IMR-90 (cell line): ENCODE results near the gene USP53.

Source experiments
- BHLHE40 ChIP-seq: fragments of 150-350 bp; IDR thresholded peaks from 2 replicates; pipeline ENCODE4 v1.6.1; 2016; ENCODE audit warnings: mild to moderate bottlenecking, low read depth, low read length
- CTCF ChIP-seq: conservative IDR thresholded peaks from 2 replicates; pipeline ENCODE4 v1.5.1; 2012; ENCODE audit warnings: mild to moderate bottlenecking, low read depth, low read length, improper control_type of control experiment
- MAZ ChIP-seq: IDR thresholded peaks from 2 replicates; pipeline ENCODE4 v1.6.1; 2012; ENCODE audit warnings: low read depth, mild to moderate bottlenecking, low read length, improper control_type of control experiment, moderate library complexity, borderline replicate concordance
- NFE2L2 ChIP-seq: fragments of 150-350 bp; IDR thresholded peaks from 2 replicates; pipeline ENCODE4 v1.6.1; 2016; ENCODE audit warnings: low read depth, mild to moderate bottlenecking, low read length
- POLR2A ChIP-seq: IDR thresholded peaks from 2 replicates; pipeline ENCODE4 v1.6.1; 2012; ENCODE audit warnings: mild to moderate bottlenecking, low read depth, low read length
- RCOR1 ChIP-seq: IDR thresholded peaks from 2 replicates; pipeline ENCODE4 v1.6.1; 2012; ENCODE audit warnings: mild to moderate bottlenecking, low read length, improper control_type of control experiment; ENCODE audit not compliant: insufficient replicate concordance
- RFX5 ChIP-seq: IDR thresholded peaks from 2 replicates; pipeline ENCODE4 v1.8.0; 2012; ENCODE audit warnings: low read depth, mild to moderate bottlenecking, low read length, moderate library complexity
- SMC3 ChIP-seq: fragments of 150-350 bp; IDR thresholded peaks from 2 replicates; pipeline ENCODE4 v1.6.1; 2016; ENCODE audit warnings: low read depth, mild to moderate bottlenecking, antibody characterized with exemption, low read length, moderate library complexity
- USF2 ChIP-seq: fragments of 150-350 bp; IDR thresholded peaks from 2 replicates; pipeline ENCODE4 v1.6.1; 2017; ENCODE audit warnings: mild to moderate bottlenecking, antibody characterized with exemption, low read length, low read depth

GRCh38 chr4:119244832-119245231 is 32.3 kb downstream of the USP53 start:
- TF ChIP-seq POLR2A (no peak), RCOR1 (no peak), CTCF (no peak), NFE2L2 (no peak), RFX5 (no peak), USF2 (no peak), MAZ (no peak), SMC3 (no peak), BHLHE40 (no peak)
